Activated naive CD8-positive, alpha-beta T cell treated with anti-CD3 and anti-CD28 coated beads, Interleukin-2, amount 50 U/mL, for 24 hours (primary cell): ENCODE data around the gene RNF175.
A peak's percentile ranks its signal among the peaks of the same experiment; 100 is the strongest.

ENCODE experiments used
- ATAC-seq: fragments of 150-1000 bp; cut with Tn5 transposase; one replicate; pipeline ENCODE4 v1.10.0; 2021
- DNase-seq: peaks from one replicate; pipeline ENCODE4 v3.0.0; 2021
- H3K27ac Mint-ChIP-seq: one replicate; pipeline ENCODE4 v1.8.0; 2021; ENCODE audit warnings: mild to moderate bottlenecking, mixed read lengths
- H3K27me3 Mint-ChIP-seq: one replicate; pipeline ENCODE4 v1.8.0; 2021; ENCODE audit warnings: mixed read lengths
- H3K36me3 Mint-ChIP-seq: one replicate; pipeline ENCODE4 v1.8.0; 2021; ENCODE audit warnings: low read depth, mixed read lengths
- H3K4me1 Mint-ChIP-seq: one replicate; pipeline ENCODE4 v1.8.0; 2021; ENCODE audit warnings: mixed read lengths
- H3K4me3 Mint-ChIP-seq: one replicate; pipeline ENCODE4 v1.8.0; 2021; ENCODE audit warnings: mild to moderate bottlenecking, moderate library complexity, mixed read lengths
- H3K9me3 Mint-ChIP-seq: one replicate; pipeline ENCODE4 v1.8.0; 2021; ENCODE audit warnings: mixed read lengths

Gene RNF175

DNA sequence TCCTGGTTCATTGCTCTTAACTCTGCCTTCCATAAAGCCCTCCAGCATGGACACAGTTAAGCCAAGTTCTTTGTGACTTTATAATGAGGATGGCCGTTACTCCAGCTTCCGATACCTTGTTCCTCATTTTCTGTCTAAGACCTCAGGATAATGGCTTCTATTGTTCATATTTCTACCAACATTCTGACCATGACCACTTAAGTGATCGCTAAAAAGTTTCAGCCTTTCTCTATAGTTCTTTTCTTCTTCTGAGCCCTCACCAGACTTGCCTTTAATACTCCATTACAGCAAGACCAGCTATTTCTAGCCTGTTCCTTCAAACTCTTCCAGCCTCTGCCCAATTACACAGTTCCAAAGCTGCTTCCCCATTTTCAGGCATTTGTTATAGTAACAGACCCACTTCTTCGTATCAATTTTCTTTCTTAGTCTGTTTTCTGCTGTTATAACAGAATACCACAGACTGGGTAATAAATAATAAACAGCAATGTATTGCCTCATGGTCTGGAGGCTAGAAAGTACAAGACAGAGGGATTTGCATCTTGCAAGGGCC, 12.3 kb downstream of the RNF175 start:
- Mint-ChIP-seq H3K9me3 (no peaks in the 10 kb centered on the region), H3K36me3 (no peaks in the 10 kb centered on the region), H3K4me3 (no peak overlapping the region), H3K4me1 (peaks cover 3% of the 10 kb centered on the region), H3K27ac (no peak overlapping the region), H3K27me3 (peaks cover 2% of the 10 kb centered on the region)
- no peak for DNase-seq
- no peak for ATAC-seq

DNA sequence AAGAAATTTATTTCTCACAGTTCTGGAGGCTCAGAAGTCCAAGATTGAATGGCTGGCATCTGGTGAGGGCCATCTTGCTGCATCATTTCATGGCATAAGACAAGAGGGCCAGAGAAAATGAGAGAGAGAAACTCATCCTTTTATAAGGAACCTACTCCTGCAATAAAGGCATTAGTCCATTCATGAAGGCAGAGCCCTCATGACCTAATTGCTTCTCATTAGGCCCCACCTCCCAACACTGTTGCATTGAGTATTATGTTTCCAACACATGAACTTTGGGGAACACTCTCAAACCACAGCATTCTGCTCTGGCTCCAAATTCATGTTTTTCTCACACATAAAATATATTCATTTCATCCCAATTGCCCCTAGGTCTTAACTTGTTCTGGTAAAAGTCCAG, 14.2 kb downstream of the RNF175 start:
- ATAC-seq (no peak), DNase-seq (no peak)
- Mint-ChIP-seq H3K36me3 (peaks cover under 1% of the 10 kb centered on the region), H3K4me1 (peaks cover 3% of the 10 kb centered on the region), H3K27ac (no peak overlapping the region), H3K27me3 (peaks cover 10% of the 10 kb centered on the region), H3K9me3 (peaks cover 1% of the 10 kb centered on the region), H3K4me3 (no peak overlapping the region)

DNA sequence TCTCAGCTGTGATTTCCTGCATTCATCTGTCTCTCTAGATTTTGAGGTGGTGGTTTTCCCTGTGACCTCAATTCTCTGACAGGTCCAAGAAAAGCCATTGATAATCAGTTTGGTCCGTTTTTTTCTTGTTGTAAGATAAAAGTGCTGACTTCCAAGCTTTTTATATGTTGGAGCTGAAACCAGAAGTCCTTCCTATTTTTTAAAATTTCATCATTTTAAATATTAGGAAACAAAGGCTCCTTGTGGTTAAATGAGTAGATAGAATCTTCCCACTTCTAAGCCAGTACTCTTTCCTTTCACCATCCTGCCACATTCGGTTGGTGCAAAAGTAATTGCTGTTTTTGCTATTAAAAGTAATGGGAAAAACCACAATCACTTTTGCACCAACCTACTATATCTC, 18.3 kb downstream of the RNF175 start:
- peaks cover 10% of the 10 kb centered on the region for H3K27me3 Mint-ChIP-seq
- no peak overlapping the region for H3K27ac Mint-ChIP-seq
- no peak overlapping the region for H3K4me3 Mint-ChIP-seq
- DNase-seq (no peak), ATAC-seq (no peak)
- no peaks in the 10 kb centered on the region for H3K4me1 Mint-ChIP-seq
- H3K9me3 Mint-ChIP-seq, result peaks cover 5% of the 10 kb centered on the region
- peaks cover 2% of the 10 kb centered on the region for H3K36me3 Mint-ChIP-seq

DNA sequence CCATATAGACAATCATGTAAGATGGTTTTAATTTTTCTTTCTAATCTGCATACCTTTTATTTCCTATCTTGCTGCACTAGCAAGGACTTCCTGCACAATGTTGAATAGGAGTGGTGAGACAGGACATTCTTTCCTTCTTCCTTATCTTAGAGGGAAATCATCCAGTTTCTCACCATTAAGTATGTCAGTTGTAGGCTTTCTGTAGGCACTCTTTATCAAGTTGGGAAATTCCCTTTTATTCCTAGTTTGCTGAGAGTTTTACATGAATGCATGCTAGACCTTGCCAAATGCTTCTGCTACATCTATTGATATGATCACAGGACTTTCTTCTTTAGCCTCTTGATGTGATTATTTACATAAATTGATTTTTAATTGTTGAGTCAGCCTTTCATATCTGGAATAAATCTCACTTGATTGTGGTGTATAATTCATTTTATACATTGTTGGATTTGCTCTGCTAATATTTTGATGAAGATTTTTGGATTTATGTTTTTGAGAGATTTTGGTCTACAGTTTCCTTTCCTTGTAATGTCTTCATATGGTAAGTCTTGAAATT, 23.8 kb downstream of the RNF175 start:
- Mint-ChIP-seq H3K4me1 (peaks cover 15% of the 10 kb centered on the region), H3K36me3 (peaks cover 2% of the 10 kb centered on the region), H3K9me3 (peaks cover 5% of the 10 kb centered on the region), H3K27ac (no peak overlapping the region), H3K4me3 (no peak overlapping the region), H3K27me3 (peaks cover 5% of the 10 kb centered on the region)
- ATAC-seq (no peak), DNase-seq (no peak)

DNA sequence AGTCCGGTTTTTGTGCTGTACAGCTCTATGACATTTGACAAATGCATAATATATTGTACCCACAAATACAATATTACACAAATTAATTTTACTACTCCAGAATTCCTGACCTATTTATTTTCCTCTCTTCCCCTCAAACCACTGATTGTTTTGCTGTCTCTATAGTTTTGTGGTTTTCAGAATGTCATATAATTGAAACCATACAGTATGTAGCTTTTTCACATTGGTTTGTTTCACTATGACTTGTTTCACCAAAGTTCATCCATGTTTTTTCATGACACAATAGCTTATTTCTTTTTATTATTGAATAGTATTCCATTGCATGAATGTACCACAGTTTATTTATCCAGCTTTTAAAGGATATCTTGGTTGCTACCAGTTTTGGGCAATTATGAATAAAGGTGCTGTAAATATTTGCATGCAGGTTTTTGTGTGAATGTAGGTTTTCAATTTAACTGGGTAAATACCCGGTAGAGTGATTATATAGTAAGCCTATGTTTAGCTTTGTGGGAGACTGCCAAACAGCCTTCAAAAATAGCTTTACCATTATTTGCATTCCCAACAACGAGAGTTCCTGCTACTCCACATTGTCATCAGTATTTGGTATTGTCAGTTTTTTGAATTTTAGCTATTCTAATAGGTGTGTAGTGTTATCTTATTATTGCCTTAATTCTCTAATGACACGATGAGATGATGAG, 25.9 kb downstream of the RNF175 start:
- Mint-ChIP-seq H3K9me3 (no peaks in the 10 kb centered on the region), H3K27ac (no peak overlapping the region), H3K4me1 (peaks cover 15% of the 10 kb centered on the region), H3K27me3 (peaks cover 3% of the 10 kb centered on the region), H3K36me3 (no peaks in the 10 kb centered on the region), H3K4me3 (no peak overlapping the region)
- no peak for DNase-seq
- peak; percentile 43 for ATAC-seq

DNA sequence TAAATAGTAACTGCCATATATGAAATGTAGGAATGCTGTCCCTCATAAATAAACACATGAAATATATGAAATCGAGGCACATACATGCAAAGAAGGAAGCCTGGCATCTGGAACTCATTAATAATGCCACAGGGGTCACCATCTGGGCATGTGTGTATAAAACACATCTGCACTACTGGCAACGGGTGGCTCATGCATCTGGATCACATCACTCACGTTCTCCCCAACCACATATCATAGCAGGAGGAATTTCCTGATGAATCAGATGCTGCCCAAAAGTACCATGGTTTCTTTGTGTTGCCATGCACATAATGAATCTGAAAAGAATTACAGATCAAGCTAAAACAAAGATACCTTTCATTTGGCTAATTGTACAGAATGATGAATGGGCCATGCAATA, 28.6 kb downstream of the RNF175 start:
- H3K9me3 Mint-ChIP-seq, result no peaks in the 10 kb centered on the region
- ATAC-seq (no peak), DNase-seq (no peak)
- H3K4me1 Mint-ChIP-seq, result peaks cover 19% of the 10 kb centered on the region
- peaks cover 1% of the 10 kb centered on the region for H3K27me3 Mint-ChIP-seq
- no peak overlapping the region for H3K4me3 Mint-ChIP-seq
- H3K36me3 Mint-ChIP-seq, result no peaks in the 10 kb centered on the region
- no peak overlapping the region for H3K27ac Mint-ChIP-seq

DNA sequence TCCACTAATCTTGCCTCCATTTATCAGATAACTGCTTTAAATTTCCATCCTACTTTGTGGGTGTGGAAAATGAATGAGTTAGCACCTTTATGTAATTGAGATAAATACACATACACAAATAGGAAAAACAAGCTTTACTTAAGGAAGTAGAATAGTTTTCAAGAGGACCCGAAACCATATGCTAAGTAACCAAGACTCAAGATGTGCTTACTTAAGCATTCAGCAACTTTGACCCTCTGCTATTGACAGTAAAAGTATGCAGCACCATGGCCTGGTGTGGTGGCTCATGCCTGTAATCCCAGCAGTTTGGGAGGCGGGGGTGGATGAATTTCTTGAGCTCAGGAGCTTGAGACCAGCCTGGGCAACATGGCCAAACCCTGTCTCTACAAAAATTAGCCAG, 29.9 kb downstream of the RNF175 start:
- no peaks in the 10 kb centered on the region for H3K36me3 Mint-ChIP-seq
- DNase-seq (no peak), ATAC-seq (no peak)
- no peaks in the 10 kb centered on the region for H3K9me3 Mint-ChIP-seq
- H3K4me1 Mint-ChIP-seq, result peaks cover 19% of the 10 kb centered on the region
- H3K27me3 Mint-ChIP-seq, result peaks cover 1% of the 10 kb centered on the region
- no peak overlapping the region for H3K4me3 Mint-ChIP-seq
- H3K27ac Mint-ChIP-seq, result no peak overlapping the region

DNA sequence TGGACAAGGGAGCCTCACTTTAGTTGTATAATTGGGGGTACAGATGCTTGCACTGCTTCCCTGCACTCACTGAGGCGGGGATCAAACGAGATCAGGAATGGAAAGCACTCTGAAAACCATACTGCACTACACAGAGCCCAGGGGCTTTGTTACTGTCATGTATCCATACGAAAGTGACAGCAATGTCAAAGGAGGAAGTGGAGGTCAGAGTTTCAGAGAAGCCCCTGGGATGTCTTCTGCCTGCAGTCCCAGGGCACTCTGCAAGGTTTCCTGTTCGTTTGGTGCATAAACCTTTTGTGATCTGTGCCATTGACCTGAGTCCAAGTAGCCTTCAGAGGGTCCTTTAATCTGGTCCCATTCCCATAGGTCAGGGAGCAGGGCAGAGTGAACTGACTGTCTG, 31.2 kb downstream of the RNF175 start:
- no peaks in the 10 kb centered on the region for H3K9me3 Mint-ChIP-seq
- no peak for DNase-seq
- H3K4me1 Mint-ChIP-seq, result peaks cover 16% of the 10 kb centered on the region
- H3K27ac Mint-ChIP-seq, result no peak overlapping the region
- H3K36me3 Mint-ChIP-seq, result no peaks in the 10 kb centered on the region
- ATAC-seq, result no peak
- H3K4me3 Mint-ChIP-seq, result no peak overlapping the region
- H3K27me3 Mint-ChIP-seq, result peaks cover 3% of the 10 kb centered on the region

DNA sequence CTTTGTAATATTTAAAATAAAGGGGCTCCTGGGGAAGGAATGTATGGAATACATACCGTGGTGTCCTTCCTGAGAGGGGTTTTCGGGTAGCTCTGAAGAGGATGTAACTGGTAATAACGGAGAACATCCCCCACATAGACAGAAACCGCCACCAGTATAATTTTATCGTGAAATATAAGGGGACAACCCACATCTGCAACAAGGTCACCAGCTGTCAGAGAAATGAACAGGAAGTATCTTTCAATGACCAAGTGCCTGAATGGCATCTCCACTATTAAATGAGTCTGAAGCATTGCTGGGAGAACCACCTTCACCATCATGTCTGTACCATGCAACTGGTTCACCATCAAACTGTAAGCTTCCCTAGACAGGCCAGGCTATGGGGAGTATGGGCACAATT, 31.7 kb downstream of the RNF175 start:
- peaks cover 6% of the 10 kb centered on the region for H3K27me3 Mint-ChIP-seq
- no peaks in the 10 kb centered on the region for H3K36me3 Mint-ChIP-seq
- DNase-seq (no peak), ATAC-seq (no peak)
- no peaks in the 10 kb centered on the region for H3K9me3 Mint-ChIP-seq
- peaks cover 11% of the 10 kb centered on the region for H3K4me1 Mint-ChIP-seq
- H3K27ac Mint-ChIP-seq, result no peak overlapping the region
- no peak overlapping the region for H3K4me3 Mint-ChIP-seq

DNA sequence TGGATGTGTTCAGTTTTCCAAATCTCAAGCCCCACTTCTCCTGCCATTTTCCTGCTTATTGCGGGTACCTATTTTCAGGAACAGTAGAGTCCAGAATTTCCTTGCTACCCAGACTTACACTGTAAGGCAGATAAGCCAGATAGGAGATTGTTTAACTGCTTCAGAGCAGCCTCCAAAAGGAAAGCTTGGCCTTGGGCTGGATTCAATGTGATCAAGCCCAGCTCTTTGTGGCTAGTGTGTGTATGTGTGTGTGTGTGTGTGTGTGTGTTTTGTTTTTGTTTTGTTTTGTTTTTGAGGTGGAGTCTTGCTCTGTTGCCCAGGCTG, 34.0 kb downstream of the RNF175 start:
- Mint-ChIP-seq H3K9me3 (no peaks in the 10 kb centered on the region), H3K27ac (no peak overlapping the region), H3K4me3 (no peak overlapping the region), H3K4me1 (peaks cover 4% of the 10 kb centered on the region), H3K27me3 (peaks cover 8% of the 10 kb centered on the region), H3K36me3 (no peaks in the 10 kb centered on the region)
- DNase-seq (no peak), ATAC-seq (no peak)

DNA sequence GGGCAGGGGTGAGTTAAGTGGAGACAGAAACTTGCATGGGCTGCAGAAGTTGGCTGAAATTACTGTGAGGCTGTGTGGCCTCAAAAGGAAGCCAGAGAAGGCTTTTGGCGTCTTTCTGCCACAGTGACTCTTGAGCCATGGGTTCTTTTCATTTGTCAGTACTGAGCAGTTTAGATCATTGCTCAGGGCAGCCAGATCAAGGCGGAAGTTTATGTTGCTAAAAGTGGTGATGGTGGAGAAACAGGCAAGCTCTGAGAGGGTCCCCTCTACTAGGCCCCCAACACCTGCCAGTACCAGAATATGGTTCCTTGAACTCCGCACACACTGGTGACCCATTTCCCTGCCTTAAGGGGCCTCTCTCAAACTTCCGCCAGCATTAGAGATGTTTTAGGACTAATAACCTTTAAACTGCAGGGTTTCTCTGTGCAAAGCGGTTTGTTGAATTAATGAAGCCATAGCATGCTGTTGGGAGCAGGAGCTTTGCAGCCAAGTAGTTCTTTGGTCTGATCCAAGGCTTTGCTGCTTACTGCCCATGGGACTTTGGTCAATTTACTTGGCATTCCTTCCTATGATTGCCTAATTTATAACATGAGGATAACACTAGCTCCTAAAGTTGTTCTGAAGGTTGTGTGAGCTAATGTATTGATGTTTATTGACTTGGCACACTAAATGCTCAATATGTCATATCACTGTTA, 34.5 kb downstream of the RNF175 start:
- Mint-ChIP-seq H3K4me3 (no peak overlapping the region), H3K4me1 (peaks cover 4% of the 10 kb centered on the region), H3K9me3 (no peaks in the 10 kb centered on the region), H3K27ac (no peak overlapping the region), H3K27me3 (peaks cover 8% of the 10 kb centered on the region), H3K36me3 (no peaks in the 10 kb centered on the region)
- DNase-seq (no peak), ATAC-seq (no peak)

DNA sequence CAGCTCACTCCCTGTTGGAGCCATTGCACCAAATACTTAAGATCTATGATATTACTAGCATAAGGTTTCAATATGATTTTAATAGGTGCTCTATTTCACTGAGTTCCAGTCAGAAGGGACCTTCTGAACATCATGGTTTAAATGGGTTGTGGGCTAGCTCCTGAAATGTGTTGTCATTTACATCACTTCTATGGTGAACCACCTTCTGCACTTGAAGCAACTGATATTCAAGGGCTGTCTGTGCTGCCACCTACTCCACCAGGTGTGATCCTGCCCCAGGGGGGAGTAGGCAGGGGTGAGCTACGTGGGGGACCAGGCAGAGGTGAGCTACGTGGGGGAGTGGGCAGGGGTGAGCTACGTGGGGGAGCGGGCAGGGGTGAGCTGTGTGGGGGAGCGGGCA, 35.2 kb downstream of the RNF175 start:
- Mint-ChIP-seq H3K27ac (no peak overlapping the region), H3K4me1 (peaks cover 4% of the 10 kb centered on the region), H3K36me3 (no peaks in the 10 kb centered on the region), H3K27me3 (peaks cover 8% of the 10 kb centered on the region), H3K9me3 (no peaks in the 10 kb centered on the region), H3K4me3 (no peak overlapping the region)
- DNase-seq (no peak), ATAC-seq (peak; percentile 20)

DNA sequence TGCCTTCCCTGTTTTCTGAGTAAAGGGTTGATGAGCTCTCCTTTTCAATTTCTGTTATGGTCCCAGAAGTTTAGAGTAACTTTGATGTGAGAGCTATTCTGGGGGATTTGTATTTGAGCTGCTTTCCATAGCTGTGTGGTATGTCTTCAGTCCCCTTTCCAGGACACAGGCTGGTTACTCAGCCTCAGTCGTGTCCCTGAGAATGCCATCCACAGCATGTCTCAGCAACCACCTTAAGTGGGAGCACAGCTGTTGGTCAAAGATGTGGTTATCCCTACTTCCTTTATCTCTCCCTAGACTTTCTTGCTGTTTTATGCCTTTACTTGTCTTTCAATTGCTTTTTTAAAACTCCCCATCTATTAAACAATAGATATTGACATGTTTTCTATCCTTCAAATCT, 37.8 kb downstream of the RNF175 start:
- DNase-seq, result no peak
- no peak overlapping the region for H3K27ac Mint-ChIP-seq
- peaks cover 8% of the 10 kb centered on the region for H3K27me3 Mint-ChIP-seq

DNA sequence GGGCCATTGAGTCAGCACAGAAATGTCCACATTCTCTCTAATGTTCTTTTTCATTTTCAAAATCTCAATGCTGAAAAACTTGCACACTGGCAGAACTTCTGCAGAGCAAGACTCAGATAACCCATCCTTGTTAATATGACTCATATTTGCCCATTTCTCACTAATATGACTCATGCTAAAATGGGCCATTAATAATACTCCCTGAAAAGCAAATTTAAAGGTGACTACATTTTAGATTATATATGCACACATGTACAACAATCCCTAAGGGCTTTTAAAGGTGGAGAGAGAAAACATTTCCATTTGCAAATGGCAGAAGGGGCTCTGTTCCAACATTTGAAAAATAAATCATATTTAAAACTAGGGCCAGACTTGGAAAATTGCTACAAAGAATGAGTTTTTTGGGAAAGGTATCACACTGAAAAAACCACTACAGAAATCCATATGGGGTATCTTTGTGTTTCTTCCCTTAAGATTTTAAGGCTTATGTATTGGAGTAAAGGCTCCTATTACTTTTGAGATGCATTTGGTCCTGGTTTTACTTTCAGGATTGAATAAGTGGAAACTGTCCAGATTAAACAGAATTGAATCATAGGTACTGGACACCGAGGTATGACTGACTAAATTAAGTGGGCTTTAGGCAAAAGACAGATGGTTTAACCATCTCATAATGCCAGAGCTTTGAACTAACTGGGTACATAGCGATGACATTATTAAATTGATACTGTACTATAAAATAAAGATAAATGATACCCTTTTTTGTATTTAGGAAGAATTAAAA, 45.8 kb downstream of the RNF175 start:
- Mint-ChIP-seq H3K27me3 (peaks cover 8% of the 10 kb centered on the region), H3K27ac (no peak overlapping the region), H3K9me3 (peaks cover 12% of the 10 kb centered on the region), H3K4me1 (peaks cover 5% of the 10 kb centered on the region), H3K4me3 (no peak overlapping the region), H3K36me3 (peaks cover 2% of the 10 kb centered on the region)
- DNase-seq (no peak), ATAC-seq (peak; percentile 28)

More for the DNA sequence above, 37.8 kb downstream of the RNF175 start:
- peaks cover 12% of the 10 kb centered on the region for H3K9me3 Mint-ChIP-seq
- no peak for ATAC-seq
- no peaks in the 10 kb centered on the region for H3K4me1 Mint-ChIP-seq
- H3K36me3 Mint-ChIP-seq, result peaks cover 4% of the 10 kb centered on the region
- no peak overlapping the region for H3K4me3 Mint-ChIP-seq
